Measurements from ENCODE around the gene CD4. TPM values are rescaled to one million over a fixed set of nuclear protein-coding genes. Genes with fewer than 3 reads are reported as not detected.
A peak's percentile ranks its signal among the peaks of the same experiment; 100 is the strongest.

Gene CD4
- total and polyA plus RNA-seq, 4 donors = 15.9 to 44.8 (median 32.0) TPM

GRCh38 chr12:6831450-6831995 lies 42.2 kb downstream of the CD4 start:
- Histone ChIP-seq H3K9ac (ENCODE audit: low read depth in 1 of 2, low read length in 2 of 2) (no peak overlapping the region), H3K36me3 (ENCODE audit: control insufficient read depth in 4 of 4, insufficient read depth in 3 of 4, low read depth in 1 of 4, low read length in 3 of 4) (no peaks in the 10 kb centered on the region), H3K27ac (ENCODE audit: low read depth in 1 of 2, low read length in 2 of 2) (no peak overlapping the region), H3K4me3 (ENCODE audit: low read depth in 1 of 3, low read length in 3 of 3) (no peak overlapping the region), H3K9me3 (ENCODE audit: control insufficient read depth in 4 of 4, low read length in 3 of 4) (no peaks in the 10 kb centered on the region), H3K27me3 (ENCODE audit: control insufficient read depth in 4 of 4, insufficient read depth in 4 of 4, low read length in 3 of 4) (peaks cover 0 to 2% (median 0%) of the 10 kb centered on the region in 4 donors), H3K4me1 (ENCODE audit: control insufficient read depth in 4 of 4, insufficient read depth in 4 of 4, low read length in 3 of 4) (peaks cover 7 to 17% (median 12%) of the 10 kb centered on the region in 4 donors)
- no peak for TF ChIP-seq RAD21 (IDR thresholded peaks at IDR 0.05)
- no peak for TF ChIP-seq ZBTB33 (IDR thresholded peaks at IDR 0.05)
- no peak for TF ChIP-seq CTCF (IDR thresholded peaks at IDR 0.05; ENCODE audit: low read depth, low read length, missing input control)
- TF ChIP-seq MAX (IDR thresholded peaks at IDR 0.05) = no peak
- no peak for TF ChIP-seq SP1 (IDR thresholded peaks at IDR 0.05)
- TF ChIP-seq RXRA (IDR thresholded peaks at IDR 0.05) = no peak
- TF ChIP-seq JUND (IDR thresholded peaks at IDR 0.05) = no peak
- TF ChIP-seq TAF1 (conservative IDR thresholded peaks at IDR 0.05) = no peak
- TF ChIP-seq FOXA2 (IDR thresholded peaks at IDR 0.05) = no peak
- TF ChIP-seq EGR1 (IDR thresholded peaks at IDR 0.05; ENCODE audit: low read depth in 2 of 2) = no peak
- TF ChIP-seq ATF3 (IDR thresholded peaks at IDR 0.05) = no peak
- no peak for TF ChIP-seq HNF4A (conservative IDR thresholded peaks at IDR 0.05)
- TF ChIP-seq YY1 (IDR thresholded peaks at IDR 0.05) = no peak
- no peak for TF ChIP-seq REST (IDR thresholded peaks at IDR 0.05)
- 86% methylated on average over 12 of the region's 12 CpGs for WGBS
- no peak for DNase-seq (ENCODE audit: low spot score)

GRCh38 chr12:6832125-6832524 lies 42.8 kb downstream of the CD4 start:
- 83% methylated on average over 4 of the region's 4 CpGs for WGBS
- H3K27me3 ChIP-seq (ENCODE audit: control insufficient read depth in 4 of 4, insufficient read depth in 4 of 4, low read length in 3 of 4) = peaks cover 0 to 2% (median 0%) of the 10 kb centered on the region in 4 donors
- TF ChIP-seq CTCF (IDR thresholded peaks at IDR 0.05; ENCODE audit: low read depth, low read length, missing input control) = no peak
- peak; percentile 98 for TF ChIP-seq NR2F2 (IDR thresholded peaks at IDR 0.05)
- H3K9ac ChIP-seq (ENCODE audit: low read depth in 1 of 2, low read length in 2 of 2) = no peak overlapping the region
- H3K9me3 ChIP-seq (ENCODE audit: control insufficient read depth in 4 of 4, low read length in 3 of 4) = no peaks in the 10 kb centered on the region
- peaks cover 7 to 17% (median 12%) of the 10 kb centered on the region in 4 donors for H3K4me1 ChIP-seq (ENCODE audit: control insufficient read depth in 4 of 4, insufficient read depth in 4 of 4, low read length in 3 of 4)
- no peak overlapping the region for H3K4me3 ChIP-seq (ENCODE audit: low read depth in 1 of 3, low read length in 3 of 3)
- H3K27ac ChIP-seq (ENCODE audit: low read depth in 1 of 2, low read length in 2 of 2) = no peak overlapping the region
- H3K36me3 ChIP-seq (ENCODE audit: control insufficient read depth in 4 of 4, insufficient read depth in 3 of 4, low read depth in 1 of 4, low read length in 3 of 4) = no peaks in the 10 kb centered on the region
- DNase-seq (ENCODE audit: low spot score) = no peak

All from liver (tissue), 9 donors.